LoVo (cell line): ENCODE results near the gene FBXO38.
"Not testable (repeated sequence)": the region's sequence is repeated elsewhere in the genome, so short reads cannot be mapped to it uniquely, and the experiment has no call there.

ENCODE experiments used
- DNase-seq: peaks from one replicate; pipeline ENCODE4 v3.0.0-alpha.2; 2016; ENCODE audit warnings: low spot score

Gene FBXO38

DNA sequence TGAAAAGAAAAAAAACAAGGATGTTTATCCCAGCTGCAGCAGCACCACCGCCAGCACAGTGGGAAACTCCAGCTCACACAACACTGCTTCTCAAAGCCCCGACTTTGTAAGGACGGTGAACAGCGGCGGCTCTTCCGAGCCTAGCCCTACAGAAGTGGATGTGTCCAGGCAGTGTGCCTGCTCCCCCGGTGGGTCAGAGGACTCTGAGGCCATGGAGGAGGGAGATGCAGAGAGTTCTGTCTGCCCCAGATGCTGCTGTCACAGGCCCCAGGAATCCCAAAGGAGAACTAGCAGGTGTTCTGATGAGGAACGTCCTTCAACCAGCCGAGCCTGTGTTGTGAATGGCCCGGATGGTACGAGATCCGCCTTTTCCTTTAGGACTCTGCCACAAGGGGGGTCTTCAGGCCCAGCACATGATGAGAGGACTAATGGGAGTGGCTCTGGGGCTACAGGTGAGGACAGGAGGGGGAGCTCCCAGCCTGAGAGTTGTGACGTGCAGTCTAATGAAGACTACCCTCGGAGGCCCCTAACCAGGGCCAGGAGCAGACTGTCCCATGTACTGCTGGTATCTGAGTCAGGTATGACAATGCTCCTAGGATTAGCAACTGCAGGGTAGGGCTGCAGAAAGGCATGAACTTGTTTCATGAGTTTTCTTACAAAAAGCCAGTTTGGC lies 43.7 kb downstream of the FBXO38 start:
- DNase-seq, result no peak

DNA sequence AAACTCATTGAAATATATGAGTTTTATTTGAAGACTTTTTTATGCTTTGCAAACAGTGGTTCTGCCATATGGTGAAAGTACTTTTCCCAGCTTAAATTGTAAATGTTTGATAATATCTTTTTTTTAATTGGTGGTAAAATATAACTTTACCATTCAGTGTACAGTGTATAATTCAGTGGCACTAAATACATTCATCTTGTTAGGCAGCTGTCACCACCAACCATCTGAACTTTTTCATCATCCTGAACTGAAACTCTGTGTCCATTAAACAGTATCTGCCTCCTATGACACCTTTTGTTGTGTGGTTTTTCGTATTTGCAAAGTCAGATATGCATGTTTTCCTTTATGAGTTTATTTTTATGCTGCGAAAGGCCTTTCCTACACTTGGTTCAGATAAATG lies 45.1 kb downstream of the FBXO38 start:
- no peak for DNase-seq

DNA sequence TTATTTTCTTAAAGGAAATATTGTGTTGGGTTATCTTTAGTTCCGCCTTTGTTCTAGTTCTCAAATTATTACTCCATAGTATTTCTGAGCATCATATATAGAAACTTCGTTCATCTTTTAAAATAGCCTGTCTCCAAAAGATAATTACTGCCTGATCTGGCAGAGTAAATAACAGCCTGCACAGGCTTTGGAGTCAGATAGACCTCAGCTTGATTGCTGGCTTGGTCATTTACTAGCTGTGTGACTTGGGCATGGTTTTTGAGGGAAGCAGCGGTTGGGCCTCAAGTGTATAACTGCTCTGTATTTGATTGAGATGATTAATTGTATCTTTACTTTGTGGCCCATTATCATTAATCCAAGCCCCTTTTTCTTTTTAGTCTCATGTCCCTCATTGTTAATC lies 50.1 kb downstream of the FBXO38 start:
- no peak for DNase-seq

GRCh38 chr5:148436029-148436428 lies 52.3 kb downstream of the FBXO38 start:
- no peak for DNase-seq

- DNase-seq, result no peak
Measured at GRCh38 chr5:148437249-148437648, 53.5 kb downstream of the FBXO38 start.

GRCh38 chr5:148438933-148439332 lies 55.2 kb downstream of the FBXO38 start:
- DNase-seq, result no peak

- no peak for DNase-seq
Measured at GRCh38 chr5:148443241-148443640, 59.5 kb downstream of the FBXO38 start.

GRCh38 chr5:148443998-148444397 lies 60.2 kb downstream of the FBXO38 start:
- DNase-seq, result peak; percentile 72

DNA sequence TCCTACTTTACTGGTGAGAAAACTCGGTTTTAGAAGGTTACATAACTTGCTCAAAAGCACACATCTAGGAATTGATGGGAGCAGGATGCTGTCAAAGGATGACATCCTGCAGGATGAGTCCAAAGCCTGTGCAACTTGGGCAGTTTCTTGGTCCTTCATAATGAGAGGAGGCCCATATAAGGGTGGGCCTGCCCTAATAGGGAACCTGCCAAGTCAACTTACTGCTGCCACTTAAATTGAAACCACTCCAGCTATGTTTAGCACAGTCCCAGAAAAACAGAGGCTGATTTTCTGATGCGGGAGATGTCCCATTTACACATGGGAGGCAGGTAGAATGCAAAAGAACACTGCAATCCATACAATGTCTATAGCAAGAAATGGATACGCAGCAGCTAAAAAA lies 61.8 kb downstream of the FBXO38 start:
- no peak for DNase-seq

GRCh38 chr5:148446611-148447010 lies 62.9 kb downstream of the FBXO38 start:
- no peak for DNase-seq

GRCh38 chr5:148452499-148453193 lies 68.9 kb downstream of the FBXO38 start:
- no peak for DNase-seq

DNA sequence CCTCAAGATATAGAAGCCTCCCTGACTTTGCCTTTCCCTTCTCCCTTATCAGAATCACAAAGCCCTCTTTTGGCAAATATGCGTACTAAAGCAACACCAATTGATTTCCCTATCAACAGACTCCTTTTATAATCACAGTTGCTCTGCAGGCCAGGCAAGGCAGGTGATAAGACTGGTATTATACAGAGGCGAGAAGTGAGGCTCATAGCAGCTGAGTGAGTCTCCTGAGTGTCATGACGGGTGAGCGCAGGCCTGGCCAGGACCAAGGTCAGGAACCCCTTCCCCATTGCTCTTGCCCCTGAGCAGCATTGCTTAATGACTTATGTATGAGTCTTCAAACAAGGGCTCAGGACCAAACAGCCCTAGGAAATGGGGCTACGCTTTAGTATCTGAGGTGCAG lies 70.8 kb downstream of the FBXO38 start:
- no peak for DNase-seq

GRCh38 chr5:148455185-148455584 lies 71.4 kb downstream of the FBXO38 start:
- no peak for DNase-seq

DNA sequence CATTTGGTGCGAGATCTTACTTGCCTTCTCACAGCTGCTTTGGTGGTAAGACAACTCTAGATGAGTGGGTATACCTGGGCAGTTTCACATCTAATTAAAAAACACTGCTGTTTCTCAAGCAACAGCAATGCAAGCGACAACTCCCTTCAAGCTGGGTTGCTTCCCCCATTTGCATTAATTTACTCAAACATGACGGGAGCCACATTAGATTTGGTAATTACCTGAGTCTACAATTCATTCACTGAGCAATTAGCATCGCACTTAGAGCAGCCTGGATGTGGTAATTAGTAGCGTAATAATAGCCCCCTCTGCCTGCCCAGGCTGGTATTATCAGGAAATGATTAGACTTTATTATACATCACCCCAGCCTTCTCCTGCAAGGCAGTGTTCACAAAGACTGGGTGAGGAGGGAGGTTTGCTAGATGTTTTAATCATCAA lies 73.4 kb downstream of the FBXO38 start:
- DNase-seq, result no peak

DNA sequence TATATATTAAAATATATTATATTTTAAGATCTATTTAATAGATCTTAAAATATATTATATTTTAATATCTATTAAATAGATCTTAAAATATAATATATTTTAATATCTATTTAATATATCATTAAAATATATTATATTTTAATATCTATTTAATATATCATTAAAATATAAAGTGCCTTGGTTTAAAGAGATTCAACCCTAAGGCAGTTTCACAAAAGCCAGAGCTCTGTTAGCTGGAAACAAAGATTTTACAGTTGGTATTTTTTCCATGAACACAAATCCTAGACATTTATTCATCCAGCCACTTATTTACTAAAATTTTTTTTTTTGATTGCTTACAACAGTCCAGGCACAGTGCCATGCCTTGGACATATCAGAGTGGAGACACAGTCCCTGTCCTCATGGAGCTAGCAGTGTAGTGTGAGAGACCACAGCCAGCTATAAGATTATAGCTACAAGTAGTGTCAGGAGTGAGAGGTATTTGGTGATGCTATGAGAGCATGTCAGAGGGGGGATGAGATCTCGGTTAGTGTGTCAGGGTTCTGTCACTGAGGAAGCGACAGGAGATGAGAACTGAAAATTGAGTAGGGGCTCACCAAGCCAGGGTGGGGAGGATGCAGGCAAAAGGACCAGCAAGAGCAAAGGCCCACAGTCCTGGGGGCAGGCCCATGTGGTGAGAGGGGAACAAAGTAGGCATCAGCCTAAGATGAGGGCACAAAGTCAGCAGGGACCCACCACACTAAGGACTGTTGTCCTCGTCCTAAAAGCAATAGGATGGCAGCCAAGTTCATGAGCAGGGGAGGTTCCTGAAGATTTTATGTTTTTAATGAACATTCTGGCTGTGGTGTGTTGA lies 74.5 kb downstream of the FBXO38 start:
- DNase-seq, result no peak

DNA sequence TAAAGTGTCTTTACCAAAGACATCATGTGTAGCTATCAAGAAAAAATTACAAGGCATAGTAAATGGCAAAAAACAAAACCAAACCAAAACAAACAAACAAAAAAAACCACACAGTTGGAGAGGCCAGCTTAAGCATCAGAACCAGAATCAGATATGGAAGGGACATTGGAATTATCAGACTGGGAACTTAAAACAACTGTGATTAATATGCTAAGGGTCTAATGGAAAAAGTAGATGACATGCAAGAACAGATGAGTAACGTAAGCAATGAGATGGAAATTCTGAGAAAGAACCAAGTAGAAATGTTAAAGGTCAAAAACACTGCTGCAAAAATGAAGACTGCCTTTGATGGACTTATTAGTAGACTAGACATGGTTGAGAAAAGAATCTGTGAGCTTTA lies 75.9 kb downstream of the FBXO38 start:
- DNase-seq, result no peak

GRCh38 chr5:148465381-148466235 lies 81.8 kb downstream of the FBXO38 start:
- DNase-seq, result no peak

DNA sequence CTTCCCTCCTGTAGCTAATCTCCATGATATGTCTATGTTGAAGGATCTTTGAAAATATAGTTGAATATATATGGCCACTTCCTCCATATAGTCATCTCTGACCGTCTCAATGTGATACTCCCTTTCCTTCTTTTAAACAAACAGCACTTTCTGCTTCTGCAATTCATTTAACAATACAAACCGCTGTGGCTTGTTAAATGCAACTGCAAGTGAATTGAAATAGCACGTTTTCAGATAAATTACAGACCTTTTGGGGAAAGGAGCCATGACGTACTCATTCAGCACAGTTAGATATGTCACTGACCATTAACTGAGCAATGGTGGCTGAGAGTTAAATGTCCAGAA lies 82.5 kb downstream of the FBXO38 start:
- DNase-seq, result no peak

DNA sequence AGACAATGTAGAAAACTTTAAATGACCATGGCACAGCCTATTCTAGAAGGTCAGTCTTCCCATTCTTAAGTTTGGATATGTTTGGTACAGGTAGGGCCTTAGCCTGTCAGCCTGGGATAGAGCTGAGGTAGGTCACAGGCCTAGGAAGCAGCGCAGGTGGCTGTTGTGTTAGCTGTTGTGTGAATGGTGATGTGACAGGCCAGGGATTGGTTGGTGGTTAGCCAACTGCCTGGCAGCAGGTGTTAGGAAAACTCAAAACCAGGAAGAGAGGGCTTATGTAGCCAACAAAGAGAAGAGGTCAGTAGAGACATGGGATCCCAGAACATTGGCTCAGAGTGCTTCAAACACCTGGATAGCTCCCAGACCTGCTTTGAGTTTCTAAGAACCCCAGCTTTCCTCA lies 84.2 kb downstream of the FBXO38 start:
- no peak for DNase-seq

DNA sequence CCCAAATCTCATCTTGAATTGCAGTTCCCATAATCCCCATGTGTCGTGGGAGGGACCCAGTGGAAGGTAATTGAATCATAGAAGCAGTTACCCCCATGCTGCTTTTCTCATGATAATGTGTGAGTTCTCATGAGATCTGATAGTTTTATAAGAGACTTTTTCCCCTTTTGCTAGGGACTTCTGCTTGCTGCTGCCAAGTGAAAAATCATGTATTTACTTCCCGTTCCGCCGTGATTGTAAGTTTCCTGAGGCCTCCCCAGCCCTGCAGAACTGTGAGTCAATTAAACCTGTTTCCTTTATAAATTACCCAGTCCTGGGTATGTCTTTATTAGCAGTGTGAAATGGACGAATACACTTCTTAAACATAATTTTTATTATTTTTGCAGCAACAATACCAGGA lies 85.0 kb downstream of the FBXO38 start:
- not testable (repeated sequence) for DNase-seq

GRCh38 chr5:148469501-148469935 lies 85.8 kb downstream of the FBXO38 start:
- DNase-seq, result no peak

DNA sequence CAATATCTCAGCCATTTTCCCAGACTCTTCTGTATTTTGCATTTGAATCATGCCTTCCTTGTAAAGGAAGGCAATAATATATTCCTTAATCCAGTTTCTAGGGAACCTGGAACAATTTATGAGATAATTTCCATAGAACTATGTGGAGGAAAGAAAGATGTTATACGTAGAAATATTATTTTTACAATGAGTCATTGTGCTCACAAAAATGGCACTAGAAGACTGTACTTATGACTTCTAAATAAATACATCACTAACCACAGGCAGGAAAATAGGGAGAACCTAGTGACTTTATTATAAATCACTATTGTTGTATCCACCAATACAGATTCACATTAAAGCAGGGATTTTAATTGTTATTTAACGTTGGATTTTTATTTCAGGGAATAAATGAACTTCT lies 87.6 kb downstream of the FBXO38 start:
- DNase-seq, result no peak
